Muscle of arm (tissue), 12 donors: Measurements from ENCODE around the gene P2RY2. TPM values are rescaled to one million over a fixed set of nuclear protein-coding genes. Genes with fewer than 3 reads are reported as not detected.
"Not testable (repeated sequence)": the region's sequence is repeated elsewhere in the genome, so short reads cannot be mapped to it uniquely, and the experiment has no call there.

Source experiments
- DNase-seq: peaks from one replicate; pipeline ENCODE4 v3.0.0-alpha.2; 2013
- polyA plus RNA-seq, 12 donors: library from polyadenylated mRNA; unstranded; fragments of 120-200 nt; gene quantifications; one replicate each; pipeline ENCODE4 v1.2.1, GENCODE V29; 2013; ENCODE audit not compliant: insufficient read length in 12 of 12

P2RY2 gene
- polyA plus RNA-seq, 12 donors: 0.52 to 4.1 (median 2.0) TPM; not detected in 2

GRCh38 chr11:73226297-73227006 is 8.4 kb downstream of the P2RY2 start:
- no peak for DNase-seq

DNA sequence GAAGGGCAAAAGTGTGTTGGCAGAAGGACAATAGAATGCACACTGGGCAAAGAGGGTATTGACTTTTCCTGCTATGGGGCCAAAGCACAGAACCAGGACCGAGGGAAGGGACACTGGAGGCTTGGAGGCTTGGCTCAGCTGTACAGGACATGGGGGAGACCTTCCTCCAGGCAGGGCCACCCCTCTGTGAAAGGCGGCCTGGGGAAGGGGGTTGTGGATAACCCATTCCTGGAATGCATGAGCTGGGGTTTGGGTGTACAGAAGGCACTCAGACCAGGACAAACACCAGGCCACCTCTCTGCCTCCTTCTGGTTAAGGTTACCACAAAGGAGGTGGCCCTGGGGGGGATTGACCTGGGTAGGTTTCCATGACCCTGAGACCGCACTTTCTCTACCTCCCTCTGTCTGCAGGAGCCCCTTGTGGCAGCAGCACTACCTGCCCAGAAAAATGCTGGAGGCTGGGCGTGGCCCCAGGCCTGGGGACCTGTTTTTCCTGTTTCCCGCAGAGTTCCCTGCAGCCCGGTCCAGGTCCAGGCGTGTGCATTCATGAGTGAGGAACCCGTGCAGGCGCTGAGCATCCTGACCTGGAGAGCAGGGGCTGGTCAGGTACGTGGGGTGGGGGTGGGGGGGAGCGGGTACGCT is 9.6 kb downstream of the P2RY2 start:
- no peak for DNase-seq

GRCh38 chr11:73228268-73229134 is 10.4 kb downstream of the P2RY2 start:
- DNase-seq: no peak

DNA sequence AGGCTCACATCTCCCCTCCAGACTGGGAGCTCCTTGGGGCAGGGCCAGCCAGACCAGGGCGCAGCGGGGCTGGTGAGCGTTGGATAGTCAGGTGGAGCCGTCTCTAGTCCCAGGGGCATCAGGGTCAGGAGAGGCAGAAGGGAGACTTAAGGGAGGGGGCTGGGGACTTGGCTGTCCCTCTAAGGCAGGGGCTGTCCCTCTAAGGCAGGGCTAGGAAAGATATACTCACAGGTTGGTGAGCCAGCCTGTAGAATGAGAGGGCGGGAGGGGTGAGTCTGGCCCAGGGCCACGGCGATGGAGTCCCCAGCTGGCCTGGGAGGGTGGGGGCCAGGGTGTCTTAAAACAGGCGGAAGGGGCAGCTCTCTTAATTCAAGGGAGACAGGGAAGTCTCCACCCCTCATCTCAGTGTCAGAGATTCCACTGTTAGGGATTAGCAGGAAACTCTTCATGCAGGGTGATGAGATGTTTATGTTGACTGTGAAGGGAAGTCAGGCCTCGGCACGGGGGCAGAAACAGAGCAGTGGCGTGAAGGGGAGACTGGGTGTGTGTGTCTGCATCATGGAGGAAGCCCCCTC is 11.3 kb downstream of the P2RY2 start:
- peak; percentile 9 for DNase-seq

DNA sequence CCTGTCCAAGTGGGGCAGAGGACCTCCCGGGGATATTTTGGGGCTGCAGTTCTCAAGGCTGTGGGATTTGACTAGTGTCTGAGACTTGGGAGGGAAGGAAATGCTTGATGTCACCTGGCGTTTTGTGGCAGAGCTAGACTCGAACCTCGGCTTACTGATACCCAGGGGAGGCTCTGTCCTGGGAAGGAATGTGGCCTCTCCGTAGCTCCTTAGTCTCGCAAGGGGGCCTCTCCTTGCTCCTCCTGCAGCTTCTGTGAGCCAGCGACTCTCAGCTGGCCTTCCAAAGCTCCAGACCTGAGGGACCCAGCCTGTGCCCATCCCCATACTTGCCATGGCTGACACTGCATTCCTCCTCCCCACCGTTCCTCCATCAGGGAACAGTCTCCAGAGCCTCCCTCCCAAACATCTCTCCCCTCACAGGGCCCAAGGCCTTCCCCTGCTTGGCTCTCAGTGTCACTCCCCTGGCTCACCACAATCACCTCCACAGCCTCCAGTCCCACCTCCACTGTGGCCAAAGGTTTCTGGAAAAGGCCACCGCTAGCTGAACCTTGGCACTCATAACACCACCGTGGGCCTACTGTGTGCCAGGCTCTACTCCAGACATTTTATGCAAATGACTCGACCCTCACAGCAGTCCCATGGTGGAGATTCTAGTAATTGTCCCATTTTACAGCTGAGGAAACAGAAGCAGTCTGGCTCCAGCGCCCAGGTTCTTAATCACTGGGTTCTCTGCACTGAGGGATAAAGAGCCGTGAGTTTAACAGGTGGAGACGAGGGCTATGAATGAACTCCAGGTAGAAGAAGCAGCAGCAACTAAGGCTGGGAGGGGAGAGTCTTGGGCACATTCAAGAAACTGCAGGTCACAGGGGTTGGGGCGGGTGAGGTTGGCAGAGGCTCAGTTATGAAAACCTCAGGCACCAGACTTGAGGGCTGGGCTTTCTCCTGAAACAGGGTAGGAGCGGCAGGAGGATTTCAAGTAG is 12.1 kb downstream of the P2RY2 start:
- DNase-seq: no peak

DNA sequence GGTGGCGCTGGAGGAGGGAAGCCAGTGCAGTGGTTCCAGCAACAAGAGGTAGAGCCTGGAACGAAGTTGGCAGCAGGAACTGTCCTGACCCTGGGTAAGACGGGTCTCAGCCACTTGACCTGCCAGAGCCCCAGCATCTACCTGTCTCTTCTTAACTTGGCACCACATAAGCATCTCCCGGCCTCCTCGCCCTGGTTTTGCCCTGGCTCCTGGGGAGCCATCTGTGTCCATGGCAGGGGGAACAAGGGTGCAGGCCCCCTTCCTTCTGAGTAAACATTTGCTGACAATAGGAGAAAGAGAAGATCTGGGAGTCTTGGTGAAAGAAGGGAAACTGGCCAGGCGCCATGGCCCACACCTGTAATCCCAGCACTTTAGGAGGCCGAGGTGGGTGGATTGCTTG is 12.8 kb downstream of the P2RY2 start:
- DNase-seq: no peak

DNA sequence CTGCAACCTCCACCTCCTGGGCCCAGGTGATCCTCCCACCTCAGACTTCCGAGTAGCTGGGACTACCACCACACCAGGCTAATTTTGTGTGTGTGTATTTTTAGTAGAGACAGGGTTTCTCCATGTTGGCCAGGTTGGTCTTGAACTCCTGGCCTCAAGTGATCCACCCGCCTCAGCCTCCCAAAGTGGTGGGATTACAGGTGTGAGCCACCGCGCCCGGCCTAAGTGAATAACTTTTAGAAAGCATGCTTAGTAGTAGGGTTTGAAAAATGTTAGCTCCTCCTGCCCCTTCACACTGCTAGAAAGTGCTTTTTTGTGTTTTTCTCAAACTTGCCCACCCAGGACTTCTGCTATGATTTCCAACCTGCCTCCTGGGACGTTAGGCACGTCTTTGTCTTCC is 14.4 kb downstream of the P2RY2 start:
- DNase-seq: not testable (repeated sequence)

DNA sequence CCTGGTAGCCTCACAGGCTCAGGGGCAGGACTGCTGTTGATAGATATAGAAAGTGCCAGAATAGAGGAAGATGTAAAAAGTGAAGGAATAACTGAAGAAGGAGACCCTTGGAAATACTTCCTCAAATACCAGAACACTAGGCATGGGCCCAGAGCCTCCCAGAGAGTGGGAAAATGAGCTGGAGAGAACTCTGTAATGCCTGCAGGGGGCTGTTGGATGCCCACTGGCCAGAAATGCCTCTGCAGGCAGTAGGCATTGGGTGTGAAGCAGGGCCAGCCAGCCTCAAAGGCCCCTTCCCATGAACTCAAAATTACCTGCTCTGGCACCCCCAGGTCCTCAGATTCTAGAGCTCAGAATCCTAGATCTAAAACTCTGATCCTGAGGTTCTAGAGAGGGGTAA is 15.1 kb downstream of the P2RY2 start:
- no peak for DNase-seq

- DNase-seq: no peak
These were observed 15.8 kb downstream of the P2RY2 start for GRCh38 chr11:73233692-73234470.

DNA sequence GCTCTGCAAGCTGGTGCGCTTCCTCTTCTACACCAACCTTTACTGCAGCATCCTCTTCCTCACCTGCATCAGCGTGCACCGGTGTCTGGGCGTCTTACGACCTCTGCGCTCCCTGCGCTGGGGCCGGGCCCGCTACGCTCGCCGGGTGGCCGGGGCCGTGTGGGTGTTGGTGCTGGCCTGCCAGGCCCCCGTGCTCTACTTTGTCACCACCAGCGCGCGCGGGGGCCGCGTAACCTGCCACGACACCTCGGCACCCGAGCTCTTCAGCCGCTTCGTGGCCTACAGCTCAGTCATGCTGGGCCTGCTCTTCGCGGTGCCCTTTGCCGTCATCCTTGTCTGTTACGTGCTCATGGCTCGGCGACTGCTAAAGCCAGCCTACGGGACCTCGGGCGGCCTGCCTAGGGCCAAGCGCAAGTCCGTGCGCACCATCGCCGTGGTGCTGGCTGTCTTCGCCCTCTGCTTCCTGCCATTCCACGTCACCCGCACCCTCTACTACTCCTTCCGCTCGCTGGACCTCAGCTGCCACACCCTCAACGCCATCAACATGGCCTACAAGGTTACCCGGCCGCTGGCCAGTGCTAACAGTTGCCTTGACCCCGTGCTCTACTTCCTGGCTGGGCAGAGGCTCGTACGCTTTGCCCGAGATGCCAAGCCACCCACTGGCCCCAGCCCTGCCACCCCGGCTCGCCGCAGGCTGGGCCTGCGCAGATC is 16.5 kb downstream of the P2RY2 start:
- DNase-seq: no peak

GRCh38 chr11:73235236-73235786 is 17.2 kb downstream of the P2RY2 start:
- DNase-seq: no peak

DNA sequence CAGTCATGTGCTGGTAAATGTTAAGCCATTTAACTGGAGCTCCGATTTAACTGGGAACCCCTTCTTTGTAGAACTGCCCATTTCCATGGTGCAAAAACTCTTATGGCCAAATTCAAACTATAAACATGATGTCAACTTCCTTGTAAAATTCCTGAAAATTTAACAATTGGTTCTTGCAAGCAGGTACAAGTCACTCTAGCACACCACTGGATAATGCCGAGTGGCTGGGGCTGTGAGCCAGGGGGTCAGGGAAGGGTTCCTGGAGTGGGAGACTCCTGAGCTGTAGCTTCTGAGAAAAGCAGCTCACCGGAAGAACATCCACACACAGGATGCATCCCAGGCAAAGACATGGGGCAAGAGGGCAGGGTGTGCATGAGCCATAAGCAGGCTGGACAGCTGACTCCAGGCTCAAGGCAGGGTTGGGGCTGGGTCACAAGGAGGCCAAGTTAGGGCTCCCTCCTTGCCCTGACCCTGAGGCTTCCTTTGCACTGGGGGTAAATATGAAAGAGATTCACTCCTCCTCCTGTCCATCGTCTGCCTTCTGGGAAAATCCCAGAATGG is 18.2 kb downstream of the P2RY2 start:
- DNase-seq: no peak

GRCh38 chr11:73236854-73237253 is 18.8 kb downstream of the P2RY2 start:
- no peak for DNase-seq

GRCh38 chr11:73237471-73238290 is 19.6 kb downstream of the P2RY2 start:
- DNase-seq: no peak

DNA sequence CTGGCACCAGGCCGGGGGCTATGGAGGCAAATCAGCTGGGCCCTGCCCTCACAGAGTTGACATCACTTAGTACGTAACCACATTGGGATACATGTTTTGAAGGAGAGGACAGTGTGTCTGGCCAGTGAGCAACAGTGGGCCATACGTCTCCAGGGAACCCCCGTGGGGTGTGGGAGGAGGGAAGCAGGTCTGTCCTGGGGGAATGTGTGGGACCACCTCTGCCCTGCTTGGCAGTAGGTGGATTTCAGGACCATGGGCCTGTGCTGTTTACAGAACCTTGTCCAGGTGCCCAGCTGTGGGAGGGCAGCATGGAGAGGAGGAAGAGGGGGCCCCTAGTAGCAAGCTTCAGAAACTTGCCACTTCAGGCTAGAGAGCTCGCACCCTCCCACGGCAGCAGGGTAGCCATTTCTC is 21.0 kb downstream of the P2RY2 start:
- no peak for DNase-seq

DNA sequence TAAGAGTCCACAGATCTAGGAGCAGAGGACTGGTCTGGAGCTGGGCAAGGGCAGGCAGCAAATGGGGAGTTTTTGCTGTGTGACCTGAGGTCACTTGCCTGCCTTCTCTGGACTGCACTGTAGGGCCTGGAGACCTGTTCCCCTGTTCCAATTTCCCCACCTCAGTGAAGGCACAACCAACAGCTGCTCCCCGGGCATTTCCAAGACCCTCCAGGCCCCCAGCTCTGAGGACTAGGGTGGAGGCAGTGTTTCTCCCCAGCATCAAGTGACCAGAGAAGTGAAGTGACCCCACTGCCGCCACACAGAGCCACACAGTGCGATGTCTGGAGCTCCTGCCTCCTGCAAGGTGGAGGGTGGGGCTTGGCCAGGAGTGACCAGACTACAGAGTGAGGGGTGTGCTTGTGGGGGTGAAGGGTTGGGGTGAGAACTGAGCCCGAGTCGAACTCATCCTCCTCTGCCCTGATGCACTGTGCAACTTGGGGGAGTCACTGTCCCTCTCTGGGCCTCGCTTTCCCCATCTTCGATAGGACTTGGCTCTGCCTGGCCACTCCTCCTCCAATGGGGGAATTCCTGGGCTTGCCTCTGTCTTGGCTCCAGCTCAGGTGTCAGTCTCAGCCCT is 21.6 kb downstream of the P2RY2 start:
- DNase-seq: no peak

- DNase-seq: no peak
These were observed 22.2 kb downstream of the P2RY2 start for GRCh38 chr11:73240190-73240781.
